Glutamatergic neuron (in vitro differentiated cells): Measurements from ENCODE around the gene SLC39A9. TPM values are rescaled to one million over a fixed set of nuclear protein-coding genes. Genes with fewer than 3 reads are reported as not detected.

Experiments used
- DNase-seq: peaks from one replicate; pipeline ENCODE4 v3.0.0; 2022
- H3K27ac Mint-ChIP-seq: one replicate; pipeline ENCODE4 v1.8.0; 2020; ENCODE audit warnings: mild to moderate bottlenecking, mixed read lengths, inconsistent platforms; ENCODE audit not compliant: unreplicated experiment
- H3K27me3 Mint-ChIP-seq: one replicate; pipeline ENCODE4 v1.8.0; 2020; ENCODE audit warnings: mild to moderate bottlenecking, moderate library complexity, mixed read lengths, inconsistent platforms; ENCODE audit not compliant: unreplicated experiment
- H3K36me3 Mint-ChIP-seq: one replicate; pipeline ENCODE4 v1.8.0; 2020; ENCODE audit warnings: mild to moderate bottlenecking, mixed read lengths, inconsistent platforms; ENCODE audit not compliant: unreplicated experiment
- H3K4me1 Mint-ChIP-seq: one replicate; pipeline ENCODE4 v1.8.0; 2020; ENCODE audit warnings: mild to moderate bottlenecking, low read depth, mixed read lengths, inconsistent platforms; ENCODE audit not compliant: unreplicated experiment
- H3K4me3 Mint-ChIP-seq: one replicate; pipeline ENCODE4 v1.8.0; 2020; ENCODE audit warnings: mild to moderate bottlenecking, mixed read lengths, inconsistent platforms; ENCODE audit not compliant: unreplicated experiment
- H3K9me3 Mint-ChIP-seq: one replicate; pipeline ENCODE4 v1.8.0; 2020; ENCODE audit warnings: mild to moderate bottlenecking, moderate library complexity, mixed read lengths, inconsistent platforms; ENCODE audit not compliant: unreplicated experiment
- CTCF ChIP-seq: fragments of 200-600 bp; sonication (generic); IDR thresholded peaks from one replicate; pipeline ENCODE4 v1.5.0; 2021; ENCODE audit not compliant: partially characterized antibody, unreplicated experiment
- total RNA-seq: library from RNA; stranded (reverse); fragmentation: NEBNext Ultra II Directional; extraction: Animal tissue kit (Norgen Biotek cat#: 25700); gene quantifications from one replicate; pipeline ENCODE4 v1.2.1, GENCODE V29; 2021; ENCODE audit not compliant: unreplicated experiment

The SLC39A9 gene
- total RNA-seq, 1 donor from 2014 or later = 56.4 TPM

GRCh38 chr14:69366761-69367160, 31.7 kb upstream of the SLC39A9 start:
- H3K4me1 Mint-ChIP-seq = peaks cover 13% of the 10 kb centered on the region
- H3K27ac Mint-ChIP-seq = no peak overlapping the region
- DNase-seq = no peak
- no peaks in the 10 kb centered on the region for H3K27me3 Mint-ChIP-seq
- no peaks in the 10 kb centered on the region for H3K9me3 Mint-ChIP-seq
- no peak overlapping the region for H3K4me3 Mint-ChIP-seq
- no peak for TF ChIP-seq CTCF
- H3K36me3 Mint-ChIP-seq = no peaks in the 10 kb centered on the region

- Mint-ChIP-seq H3K27ac (no peak overlapping the region), H3K4me3 (no peak overlapping the region), H3K36me3 (no peaks in the 10 kb centered on the region), H3K9me3 (peaks cover 2% of the 10 kb centered on the region), H3K27me3 (no peaks in the 10 kb centered on the region), H3K4me1 (peaks cover 10% of the 10 kb centered on the region)
- no peak for TF ChIP-seq CTCF
- DNase-seq = no peak
Measured at GRCh38 chr14:69368381-69368780, 30.1 kb upstream of the SLC39A9 start.

GRCh38 chr14:69370061-69370460, 28.4 kb upstream of the SLC39A9 start:
- H3K27me3 Mint-ChIP-seq = no peaks in the 10 kb centered on the region
- H3K27ac Mint-ChIP-seq = no peak overlapping the region
- H3K36me3 Mint-ChIP-seq = peaks cover 3% of the 10 kb centered on the region
- H3K4me3 Mint-ChIP-seq = no peak overlapping the region
- no peak for DNase-seq
- peaks cover 10% of the 10 kb centered on the region for H3K4me1 Mint-ChIP-seq
- H3K9me3 Mint-ChIP-seq = peaks cover 2% of the 10 kb centered on the region
- TF ChIP-seq CTCF = no peak

GRCh38 chr14:69372146-69372545, 26.3 kb upstream of the SLC39A9 start:
- Mint-ChIP-seq H3K9me3 (peaks cover 2% of the 10 kb centered on the region), H3K36me3 (peaks cover 17% of the 10 kb centered on the region), H3K27ac (no peak overlapping the region), H3K4me1 (peaks cover 5% of the 10 kb centered on the region), H3K27me3 (no peaks in the 10 kb centered on the region), H3K4me3 (no peak overlapping the region)
- DNase-seq = no peak
- TF ChIP-seq CTCF = no peak

GRCh38 chr14:69373104-69373503, 25.4 kb upstream of the SLC39A9 start:
- no peak overlapping the region for H3K27ac Mint-ChIP-seq

More at GRCh38 chr14:69373104-69373503, 25.4 kb upstream of the SLC39A9 start:
- no peak for DNase-seq
- Mint-ChIP-seq H3K4me1 (peaks cover 5% of the 10 kb centered on the region), H3K27me3 (no peaks in the 10 kb centered on the region), H3K9me3 (peaks cover 2% of the 10 kb centered on the region), H3K4me3 (no peak overlapping the region), H3K36me3 (peaks cover 17% of the 10 kb centered on the region)
- no peak for TF ChIP-seq CTCF
